ENCODE measurements around the gene TOMM20. TPM values are rescaled to one million over a fixed set of nuclear protein-coding genes. Genes with fewer than 3 reads are reported as not detected.
A peak's percentile ranks its signal among the peaks of the same experiment; 100 is the strongest.

The TOMM20 gene
- total and polyA plus RNA-seq, 4 experiments from 2014 or later, result 64.4 to 108 (median 86.4) TPM

DNA sequence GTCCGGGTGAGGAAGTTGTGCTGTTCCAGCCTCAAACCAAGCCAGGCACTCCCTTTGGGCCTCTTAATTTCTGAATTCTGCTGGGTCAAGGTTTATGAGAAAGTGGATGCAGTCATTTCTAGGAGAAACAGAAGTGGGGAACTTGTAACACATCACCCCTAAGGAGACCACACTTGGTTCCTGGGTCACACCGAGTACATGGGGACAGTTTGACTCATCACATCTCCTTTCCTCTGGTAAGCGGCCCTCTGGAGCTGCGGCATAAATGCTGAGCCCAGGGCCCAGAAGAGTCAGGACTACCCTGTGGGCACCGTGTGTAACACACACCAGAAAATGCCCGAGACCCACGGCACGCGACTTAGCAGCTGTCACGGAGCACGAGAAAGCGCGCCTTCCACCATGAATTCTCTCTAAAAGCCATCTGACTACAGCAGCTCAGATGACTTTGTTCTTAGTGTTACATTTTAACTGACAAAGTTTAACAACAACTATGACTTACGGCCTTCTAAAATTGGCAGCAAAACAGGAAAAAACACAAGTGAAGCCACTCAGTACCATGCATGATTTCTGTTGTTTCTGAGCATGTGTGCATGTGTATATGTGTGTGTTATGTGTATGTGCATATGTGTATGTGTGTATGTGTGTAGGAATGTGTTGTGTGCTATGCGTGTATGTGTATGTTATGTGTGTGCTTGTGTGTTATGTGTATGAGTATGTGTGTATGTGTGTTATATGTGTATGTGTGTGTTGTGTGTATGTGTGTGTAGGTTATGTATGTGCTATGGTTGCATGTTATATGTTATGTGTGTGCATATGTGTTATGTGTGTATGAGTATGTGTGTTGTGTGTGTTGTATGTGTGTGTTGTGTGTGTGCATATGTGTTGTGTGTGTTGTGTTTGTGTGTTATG, 50.8 kb downstream of the TOMM20 start:
- peaks cover 25% of the 10 kb centered on the region for H3K4me1 ChIP-seq (ENCODE audit: insufficient read depth, low read length)
- H3K4me3 Mint-ChIP-seq, result no peak overlapping the region
- no peak overlapping the region for H3K4me3 ChIP-seq (ENCODE audit: low read length in 2 of 2)
- H3K9me3 Mint-ChIP-seq, result no peaks in the 10 kb centered on the region
- H3K9me3 ChIP-seq (ENCODE audit: control insufficient read depth in 1 of 2, low read length in 2 of 2), result no peaks in the 10 kb centered on the region
- DNase-seq, result no peak
- intact Hi-C loops (cut with micrococcal nuclease), result loop anchor here (5.0 to 10.0 kb wide), 2 partner anchors 116 to 233 kb away; no protein-coding TSS in a partner anchor
- H3K36me3 ChIP-seq (ENCODE audit: insufficient read depth, low read length), result no peaks in the 10 kb centered on the region
- H3K27me3 Mint-ChIP-seq, result no peaks in the 10 kb centered on the region
- H3K27ac Mint-ChIP-seq, result peak overlapping the region in 4 of 7 donors; percentile 5 to 64 (median 26)
- ChIA-PET POLR2A (ENCODE audit: partially characterized antibody) (interaction anchor here (0.6 kb wide), 1 partner anchor 480 kb away, joined by 3 read pairs; no protein-coding TSS in a partner anchor), CTCF (ENCODE audit: partially characterized antibody) (interaction anchor here (0.9 to 2.9 kb wide), 2 partner anchors 27 to 480 kb away, joined by 3 to 8 read pairs; no protein-coding TSS in a partner anchor)
- H3K36me3 Mint-ChIP-seq, result no peaks in the 10 kb centered on the region
- no peaks in the 10 kb centered on the region for H3K27me3 ChIP-seq (ENCODE audit: insufficient read depth, low read length)
- peaks cover 23 to 27% (median 27%) of the 10 kb centered on the region in 4 donors for H3K4me1 Mint-ChIP-seq
- no peak overlapping the region for H3K27ac ChIP-seq (ENCODE audit: low read depth, low read length)

DNA sequence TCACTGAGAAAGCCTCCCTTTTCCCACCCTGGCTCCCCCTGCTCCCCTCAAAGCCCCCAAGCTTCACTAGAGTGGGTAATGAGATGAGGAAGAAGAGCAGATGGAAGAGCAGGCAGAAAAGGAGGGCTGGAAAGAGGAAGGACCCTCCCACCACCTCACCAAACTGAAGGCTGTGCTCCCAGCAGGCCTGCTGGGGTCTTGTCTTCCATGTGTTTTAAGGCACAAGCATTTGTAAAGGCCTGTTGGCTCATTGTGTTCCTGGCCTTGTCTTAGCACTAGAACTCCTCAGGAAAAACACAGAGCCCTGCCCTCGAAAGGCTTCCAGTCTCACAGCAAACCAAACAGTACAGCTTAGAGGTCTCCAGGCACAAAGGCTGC, 51.5 kb downstream of the TOMM20 start:
- no peaks in the 10 kb centered on the region for H3K9me3 ChIP-seq (ENCODE audit: control insufficient read depth in 1 of 2, low read length in 2 of 2)
- Mint-ChIP-seq H3K27me3 (no peaks in the 10 kb centered on the region), H3K27ac (peak overlapping the region in 2 of 7 donors; percentile 64 to 75), H3K36me3 (no peaks in the 10 kb centered on the region), H3K9me3 (no peaks in the 10 kb centered on the region), H3K4me1 (peaks cover 23 to 28% (median 27%) of the 10 kb centered on the region in 4 donors), H3K4me3 (no peak overlapping the region)
- H3K4me3 ChIP-seq (ENCODE audit: low read length in 2 of 2), result no peak overlapping the region
- H3K27me3 ChIP-seq (ENCODE audit: insufficient read depth, low read length), result no peaks in the 10 kb centered on the region
- intact Hi-C loops (cut with micrococcal nuclease), result loop anchor here (5.0 to 10.0 kb wide), 2 partner anchors 115 to 232 kb away; no protein-coding TSS in a partner anchor
- DNase-seq, result no peak
- ChIA-PET CTCF (ENCODE audit: partially characterized antibody) (interaction anchor here (0.9 to 2.9 kb wide), 2 partner anchors 28 to 479 kb away, joined by 3 to 8 read pairs; no protein-coding TSS in a partner anchor), POLR2A (ENCODE audit: partially characterized antibody) (interaction anchor here (0.6 kb wide), 1 partner anchor 479 kb away, joined by 3 read pairs; no protein-coding TSS in a partner anchor)
- no peak overlapping the region for H3K27ac ChIP-seq (ENCODE audit: low read depth, low read length)
- H3K36me3 ChIP-seq (ENCODE audit: insufficient read depth, low read length), result no peaks in the 10 kb centered on the region
- H3K4me1 ChIP-seq (ENCODE audit: insufficient read depth, low read length), result peaks cover 25% of the 10 kb centered on the region

DNA sequence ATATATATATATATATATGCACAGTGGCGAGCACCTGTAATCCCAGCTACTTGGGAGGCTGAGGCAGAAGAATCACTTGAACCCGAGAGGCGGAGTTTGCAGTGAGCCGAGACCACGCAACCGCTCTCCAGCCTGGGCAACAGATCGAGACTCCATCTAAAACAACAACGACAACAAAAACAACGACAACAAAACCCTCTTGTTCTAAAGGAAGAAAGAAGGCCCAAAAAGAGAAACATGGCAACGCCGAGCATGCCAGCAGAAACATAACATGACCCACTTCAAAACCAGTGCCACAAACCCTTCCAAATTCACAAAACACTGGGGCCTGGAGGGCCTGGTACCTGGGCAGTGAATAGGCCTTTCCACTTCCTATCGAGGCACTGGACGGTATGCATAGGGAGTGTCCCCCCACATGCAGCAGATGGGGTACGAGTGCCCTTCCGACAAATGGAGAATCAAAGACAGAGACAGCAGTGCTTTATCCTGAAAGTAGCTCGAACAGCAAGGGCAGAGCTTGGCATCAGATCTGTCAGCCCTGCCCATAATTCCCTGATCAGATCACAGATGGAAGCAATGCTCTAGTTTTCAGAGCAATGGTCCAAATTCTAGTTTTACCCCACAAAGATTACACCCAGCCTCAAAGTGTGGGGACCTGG, 52.0 kb downstream of the TOMM20 start:
- CTCF ChIA-PET (ENCODE audit: partially characterized antibody), result interaction anchor here (2.9 kb wide), 1 partner anchor 479 kb away, joined by 8 read pairs; no protein-coding TSS in a partner anchor
- Histone ChIP-seq H3K4me1 (ENCODE audit: insufficient read depth, low read length) (peaks cover 25% of the 10 kb centered on the region), H3K27ac (ENCODE audit: low read depth, low read length) (no peak overlapping the region), H3K27me3 (ENCODE audit: insufficient read depth, low read length) (no peaks in the 10 kb centered on the region), H3K9me3 (ENCODE audit: control insufficient read depth in 1 of 2, low read length in 2 of 2) (no peaks in the 10 kb centered on the region), H3K36me3 (ENCODE audit: insufficient read depth, low read length) (no peaks in the 10 kb centered on the region), H3K4me3 (ENCODE audit: low read length in 2 of 2) (no peak overlapping the region)
- H3K4me3 Mint-ChIP-seq, result peak overlapping the region in 1 of 8 donors; percentile 32
- intact Hi-C loops (cut with micrococcal nuclease), result loop anchor here (5.0 to 10.0 kb wide), 2 partner anchors 114 to 232 kb away; no protein-coding TSS in a partner anchor
- H3K36me3 Mint-ChIP-seq, result no peaks in the 10 kb centered on the region
- H3K4me1 Mint-ChIP-seq, result peaks cover 23 to 32% (median 28%) of the 10 kb centered on the region in 4 donors
- no peak for DNase-seq
- H3K27me3 Mint-ChIP-seq, result no peaks in the 10 kb centered on the region
- POLR2A ChIA-PET (ENCODE audit: partially characterized antibody), result interaction anchor here (1.2 kb wide), 1 partner anchor 476 kb away, joined by 5 read pairs; no protein-coding TSS in a partner anchor
- no peaks in the 10 kb centered on the region for H3K9me3 Mint-ChIP-seq
- H3K27ac Mint-ChIP-seq, result peak overlapping the region in 3 of 7 donors; percentile 11 to 75 (median 64)

DNA sequence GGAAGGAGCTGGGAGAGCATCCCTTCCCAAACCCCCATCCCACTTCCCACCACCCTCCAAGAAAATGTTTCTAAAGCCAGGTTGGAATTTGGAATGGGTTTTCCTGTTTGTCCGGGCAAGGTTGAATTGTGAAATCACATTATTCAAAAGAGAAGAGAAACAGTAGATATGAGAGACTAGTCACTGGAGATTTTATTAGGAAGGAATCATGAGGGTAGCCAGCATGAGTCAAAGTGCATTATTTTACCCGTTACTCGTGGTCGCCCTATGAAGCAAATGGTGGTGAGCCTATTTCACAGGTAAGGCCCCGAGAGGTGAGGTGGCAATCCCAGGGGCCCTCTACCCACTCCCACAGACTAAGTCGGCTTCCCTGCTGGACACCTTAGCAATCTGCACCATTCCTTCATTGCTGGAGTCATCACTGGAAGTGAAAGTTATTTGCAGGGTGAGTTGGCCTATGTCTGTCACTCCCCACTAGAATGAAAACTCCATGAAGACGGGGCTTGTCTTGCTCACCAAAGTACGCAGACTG, 52.8 kb downstream of the TOMM20 start:
- DNase-seq, result no peak
- Mint-ChIP-seq H3K27ac (peak overlapping the region; percentile 22 to 93 (median 88)), H3K36me3 (no peaks in the 10 kb centered on the region), H3K4me1 (peaks cover 23 to 32% (median 27%) of the 10 kb centered on the region in 4 donors), H3K27me3 (no peaks in the 10 kb centered on the region), H3K9me3 (no peaks in the 10 kb centered on the region), H3K4me3 (peak overlapping the region in 6 of 8 donors; percentile 15 to 93 (median 83))
- intact Hi-C loops (cut with micrococcal nuclease), result loop anchor here (5.0 to 10.0 kb wide), 2 partner anchors 114 to 231 kb away; no protein-coding TSS in a partner anchor
- Histone ChIP-seq H3K9me3 (ENCODE audit: control insufficient read depth in 1 of 2, low read length in 2 of 2) (no peaks in the 10 kb centered on the region), H3K27me3 (ENCODE audit: insufficient read depth, low read length) (no peaks in the 10 kb centered on the region), H3K36me3 (ENCODE audit: insufficient read depth, low read length) (no peaks in the 10 kb centered on the region), H3K27ac (ENCODE audit: low read depth, low read length) (no peak overlapping the region), H3K4me1 (ENCODE audit: insufficient read depth, low read length) (peaks cover 25% of the 10 kb centered on the region), H3K4me3 (ENCODE audit: low read length in 2 of 2) (no peak overlapping the region)
- ChIA-PET POLR2A (ENCODE audit: partially characterized antibody) (interaction anchor here (1.0 to 2.3 kb wide), 9 partner anchors 64 to 597 kb away, joined by 3 to 10 read pairs (median 5); partner anchors contain the start of gene TARBP1), CTCF (ENCODE audit: partially characterized antibody) (interaction anchor here (0.9 to 2.9 kb wide), 2 partner anchors 8 to 478 kb away, joined by 3 to 8 read pairs; no protein-coding TSS in a partner anchor)

DNA sequence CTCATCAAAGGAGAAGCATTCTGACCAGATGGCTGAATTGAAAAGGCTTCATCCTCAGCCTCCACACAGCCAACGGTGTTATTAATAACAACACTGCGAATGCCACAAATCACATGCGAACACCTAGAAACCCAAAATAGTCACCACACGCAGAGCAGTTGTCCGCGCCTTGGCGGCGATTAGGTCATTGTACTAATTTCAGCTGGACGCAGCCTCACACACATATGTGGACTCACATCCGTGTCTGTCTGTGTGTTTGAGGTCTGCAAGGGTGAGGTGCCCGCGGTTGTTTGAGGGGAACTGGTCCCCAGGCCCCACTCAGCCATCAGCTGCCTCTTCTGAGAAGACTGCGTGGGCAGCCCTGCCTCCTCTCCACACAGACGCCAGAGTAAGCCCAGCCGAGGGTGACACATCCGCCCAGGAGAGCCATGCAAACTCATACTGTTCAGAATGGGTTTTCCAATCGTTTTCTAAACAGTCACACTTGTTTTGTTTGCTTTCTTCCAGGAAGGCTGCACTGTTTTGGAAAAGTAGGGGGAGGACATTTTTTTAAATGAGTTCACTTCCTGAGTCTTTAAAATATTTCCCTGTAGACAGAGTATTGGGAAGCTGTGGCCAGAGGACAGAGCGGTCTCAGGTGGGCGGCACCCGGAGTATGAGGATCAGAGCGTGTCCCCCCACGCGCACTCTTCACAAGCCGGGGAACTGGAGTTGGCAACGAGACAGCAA, 53.4 kb downstream of the TOMM20 start:
- POLR2A ChIA-PET (ENCODE audit: partially characterized antibody), result interaction anchor here (1.0 to 2.3 kb wide), 9 partner anchors 63 to 597 kb away, joined by 3 to 10 read pairs (median 5); partner anchors contain the start of gene TARBP1
- H3K4me3 ChIP-seq (ENCODE audit: low read length in 2 of 2), result peak overlapping the region in 1 of 2 donors; percentile 16
- peaks cover 25% of the 10 kb centered on the region for H3K4me1 ChIP-seq (ENCODE audit: insufficient read depth, low read length)
- Mint-ChIP-seq H3K36me3 (no peaks in the 10 kb centered on the region), H3K4me1 (peaks cover 23 to 32% (median 27%) of the 10 kb centered on the region in 4 donors), H3K4me3 (peak overlapping the region; percentile 75 to 93 (median 82)), H3K9me3 (no peaks in the 10 kb centered on the region), H3K27me3 (no peaks in the 10 kb centered on the region), H3K27ac (peak overlapping the region; percentile 68 to 93 (median 88))
- intact Hi-C loops (cut with micrococcal nuclease), result loop anchor here (5.0 to 10.0 kb wide), 2 partner anchors 113 to 230 kb away; no protein-coding TSS in a partner anchor
- H3K9me3 ChIP-seq (ENCODE audit: control insufficient read depth in 1 of 2, low read length in 2 of 2), result no peaks in the 10 kb centered on the region
- CTCF ChIA-PET (ENCODE audit: partially characterized antibody), result interaction anchor here (0.9 to 2.9 kb wide), 2 partner anchors 8 to 478 kb away, joined by 3 to 8 read pairs; no protein-coding TSS in a partner anchor
- peak overlapping the region; percentile 1 for H3K27ac ChIP-seq (ENCODE audit: low read depth, low read length)
- DNase-seq, result peak; percentile 22 to 66 (median 32)
- no peaks in the 10 kb centered on the region for H3K36me3 ChIP-seq (ENCODE audit: insufficient read depth, low read length)
- no peaks in the 10 kb centered on the region for H3K27me3 ChIP-seq (ENCODE audit: insufficient read depth, low read length)

DNA sequence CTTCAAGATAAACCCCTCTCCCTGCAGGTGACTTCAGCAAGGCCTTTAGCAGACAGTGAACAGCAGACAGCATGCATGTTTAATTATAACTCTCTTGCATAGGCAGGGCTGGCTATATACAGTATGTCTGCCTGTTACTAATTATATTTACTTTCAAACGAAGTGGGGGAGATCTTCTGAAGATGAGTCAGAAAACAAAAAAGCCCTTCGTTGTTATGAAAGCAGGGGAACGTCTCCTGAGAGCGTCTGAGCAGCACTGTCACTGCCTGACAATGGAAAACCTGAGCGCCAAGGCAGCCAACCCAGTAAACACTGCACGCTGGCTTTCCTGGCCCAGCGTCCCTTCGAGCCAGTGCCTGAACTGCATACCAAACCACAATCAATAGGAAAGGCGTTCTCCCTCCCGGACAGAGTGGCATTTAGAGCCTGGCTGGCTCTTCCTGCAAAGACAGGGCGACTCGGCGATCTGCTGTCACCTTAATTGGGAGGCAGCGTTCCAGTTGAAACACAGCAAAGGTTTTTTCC, 54.1 kb downstream of the TOMM20 start:
- H3K4me1 ChIP-seq (ENCODE audit: insufficient read depth, low read length), result peaks cover 24% of the 10 kb centered on the region
- H3K27ac Mint-ChIP-seq, result peak overlapping the region; percentile 68 to 93 (median 88)
- no peaks in the 10 kb centered on the region for H3K36me3 ChIP-seq (ENCODE audit: insufficient read depth, low read length)
- DNase-seq, result peak in 3 of 5 donors; percentile 8 to 64 (median 13)
- H3K27me3 ChIP-seq (ENCODE audit: insufficient read depth, low read length), result no peaks in the 10 kb centered on the region
- peak overlapping the region; percentile 1 for H3K27ac ChIP-seq (ENCODE audit: low read depth, low read length)
- H3K4me3 ChIP-seq (ENCODE audit: low read length in 2 of 2), result peak overlapping the region in 1 of 2 donors; percentile 16
- intact Hi-C loops (cut with micrococcal nuclease), result loop anchor here (5.0 to 10.0 kb wide), 2 partner anchors 112 to 230 kb away; no protein-coding TSS in a partner anchor
- POLR2A ChIA-PET (ENCODE audit: partially characterized antibody), result interaction anchor here (1.3 to 2.3 kb wide), 5 partner anchors 63 to 596 kb away, joined by 3 to 10 read pairs (median 5); partner anchors contain the start of gene TARBP1
- peak overlapping the region; percentile 75 to 93 (median 82) for H3K4me3 Mint-ChIP-seq
- no peaks in the 10 kb centered on the region for H3K36me3 Mint-ChIP-seq
- CTCF ChIA-PET (ENCODE audit: partially characterized antibody), result interaction anchor here (1.3 kb wide), 1 partner anchor 9 kb away, joined by 4 read pairs; no protein-coding TSS in a partner anchor
- H3K9me3 Mint-ChIP-seq, result no peaks in the 10 kb centered on the region
- H3K27me3 Mint-ChIP-seq, result no peaks in the 10 kb centered on the region
- no peaks in the 10 kb centered on the region for H3K9me3 ChIP-seq (ENCODE audit: control insufficient read depth in 1 of 2, low read length in 2 of 2)
- peaks cover 22 to 32% (median 27%) of the 10 kb centered on the region in 4 donors for H3K4me1 Mint-ChIP-seq

Data from CD4-positive, alpha-beta memory T cell (primary cell).